K562 (cell line): ENCODE measurements around the gene YES1. TPM values are rescaled to one million over a fixed set of nuclear protein-coding genes. Genes with fewer than 3 reads are reported as not detected.

Source experiments
- ARNT ChIP-seq, 2 experiments: fragments of 450-650 bp; IDR thresholded peaks; 2 replicates each; pipeline ENCODE4 v1.6.1; 2016; ENCODE audit warnings: mild to moderate bottlenecking in 1 of 2
- ATF7 ChIP-seq: fragments of 450-650 bp; IDR thresholded peaks from 2 replicates; pipeline ENCODE4 v1.7.1; 2014; ENCODE audit warnings: mild to moderate bottlenecking, moderate library complexity
- BDP1 ChIP-seq: IDR thresholded peaks from 3 replicates; pipeline ENCODE4 v1.6.1; 2011; ENCODE audit not compliant: insufficient read length, insufficient read depth
- DDX20 ChIP-seq: fragments of 450-650 bp; IDR thresholded peaks from 2 replicates; pipeline ENCODE4 v1.6.1; 2016; ENCODE audit warnings: missing genetic modification characterization, low read depth, mild to moderate bottlenecking, missing compliant biosample characterization, moderate library complexity
- ETV1 ChIP-seq: fragments of 450-650 bp; conservative IDR thresholded peaks from 2 replicates; pipeline ENCODE4 v1.6.1; 2016; ENCODE audit warnings: missing genetic modification characterization, control low read depth, low read depth, missing compliant biosample characterization
- ETV5 ChIP-seq: sonication (generic); formaldehyde crosslinking; IDR thresholded peaks from 2 replicates; pipeline ENCODE4 v1.4.0; 2020; ENCODE audit warnings: low read depth, mild to moderate bottlenecking, missing genetic modification reagents
- FOXA3 ChIP-seq, 2 experiments: fragments of 450-650 bp in 1 of 2; sonication (generic) in 1 of 2; formaldehyde crosslinking; IDR thresholded peaks in 1 of 2; conservative IDR thresholded peaks in 1 of 2; 2 replicates each; pipeline versions ENCODE4 v1.4.0 to v1.8.0; 2020 to 2022; ENCODE audit warnings: mild to moderate bottlenecking in 2 of 2, missing genetic modification reagents in 1 of 2
- GMEB1 ChIP-seq: fragments of 250-450 bp; sonication (Bioruptor Pico); IDR thresholded peaks from 2 replicates; pipeline ENCODE4 v1.4.0; 2020; ENCODE audit warnings: mild to moderate bottlenecking
- HDAC1 ChIP-seq, 2 experiments: fragments of 450-650 bp; IDR thresholded peaks; 2 replicates each; pipeline ENCODE4 v1.6.1; 2016 to 2017; ENCODE audit warnings: inconsistent platforms in 1 of 2, mild to moderate bottlenecking in 1 of 2, moderate library complexity in 1 of 2
- HEY1 ChIP-seq: fragments of 250-450 bp; sonication (Bioruptor Pico); IDR thresholded peaks from 2 replicates; pipeline ENCODE4 v1.5.0; 2020; ENCODE audit warnings: mild to moderate bottlenecking, moderate library complexity, borderline replicate concordance
- HOXB6 ChIP-seq: fragments of 250-450 bp; sonication (Bioruptor Pico); IDR thresholded peaks from 2 replicates; pipeline ENCODE4 v1.5.1; 2022; ENCODE audit warnings: mild to moderate bottlenecking, borderline replicate concordance
- KDM5B ChIP-seq: fragments of 200-600 bp; sonication (generic); IDR thresholded peaks from 2 replicates; pipeline ENCODE4 v1.6.1; 2012; ENCODE audit warnings: low read depth, mild to moderate bottlenecking, moderate library complexity, low read length, control low read depth, inconsistent platforms; ENCODE audit not compliant: insufficient replicate concordance
- NCOA1 ChIP-seq: fragments of 450-650 bp; IDR thresholded peaks from 2 replicates; pipeline ENCODE4 v1.6.1; 2016; ENCODE audit warnings: low read depth
- NELFE ChIP-seq: IDR thresholded peaks from 2 replicates; pipeline ENCODE4 v1.6.1; 2011; ENCODE audit warnings: mild to moderate bottlenecking; ENCODE audit not compliant: insufficient read depth, insufficient read length
- RB1 ChIP-seq: fragments of 450-650 bp; IDR thresholded peaks from 2 replicates; pipeline ENCODE4 v1.6.1; 2017; ENCODE audit warnings: low read depth, mild to moderate bottlenecking
- RFX5 ChIP-seq: IDR thresholded peaks from 2 replicates; pipeline ENCODE4 v1.6.1; 2011; ENCODE audit warnings: low read depth, mild to moderate bottlenecking, improper control_type of control experiment, low read length
- SAFB2 ChIP-seq: fragments of 200-400 bp; formaldehyde crosslinking; IDR thresholded peaks from 2 replicates; pipeline ENCODE4 v1.6.1; 2018; ENCODE audit warnings: borderline replicate concordance, low read length, low read depth, moderate library complexity; ENCODE audit not compliant: severe bottlenecking
- SP1 ChIP-seq: sonication (generic); formaldehyde crosslinking; IDR thresholded peaks from 2 replicates; pipeline ENCODE4 v1.8.1; 2022; ENCODE audit warnings: mild to moderate bottlenecking, missing genetic modification reagents
- SPI1 ChIP-seq: IDR thresholded peaks from 2 replicates; pipeline ENCODE4 v1.6.1; 2011; ENCODE audit warnings: low read depth, low read length, control low read depth, borderline replicate concordance
- TCF3 ChIP-seq: sonication (generic); formaldehyde crosslinking; IDR thresholded peaks from 2 replicates; pipeline ENCODE4 v1.4.0; 2020; ENCODE audit warnings: mild to moderate bottlenecking, missing genetic modification reagents
- TRIM24 ChIP-seq, 2 experiments: fragments of 450-650 bp; IDR thresholded peaks; 2 replicates each; pipeline ENCODE4 v1.6.1; 2016
- ZC3H11A ChIP-seq: IDR thresholded peaks from 2 replicates; pipeline ENCODE4 v1.6.1; 2012; ENCODE audit warnings: low read depth, low read length, improper control_type of control experiment
- ZFP1 ChIP-seq: fragments of 450-650 bp; formaldehyde crosslinking; IDR thresholded peaks from 2 replicates; pipeline ENCODE4 v1.4.0; 2020; ENCODE audit warnings: mild to moderate bottlenecking, mixed read lengths
- ZNF184 ChIP-seq: sonication (generic); formaldehyde crosslinking; IDR thresholded peaks from 2 replicates; pipeline ENCODE4 v1.5.0; 2020; ENCODE audit warnings: missing genetic modification reagents
- ZNF354B ChIP-seq: fragments of 250-450 bp; sonication (Bioruptor Pico); IDR thresholded peaks from 2 replicates; pipeline ENCODE4 v1.4.0; 2020
- polyA plus RNA-seq, 8 experiments: library from polyadenylated mRNA; depleted of rRNA in 4 of 8; stranded (reverse) in 5 of 8; unstranded in 3 of 8; fragments of >200 nt; fragmentation: Nextera tagmentation in 2 of 8; fragmentation: Illumina TruSeq in 1 of 8; extraction: Ambion mirVana in 2 of 8; extraction: Trizol in 1 of 8; gene quantifications; 2 replicates each; pipeline versions ENCODE4 v1.2.1 to v1.2.3, GENCODE V29; 2011 to 2014; ENCODE audit warnings: inconsistent platforms in 1 of 8, missing spikeins in 1 of 8
- total RNA-seq, 7 experiments: library from RNA; depleted of rRNA in 6 of 7; stranded (reverse); fragments of >200 nt in 6 of 7; fragmentation: Illumina TruSeq in 2 of 7; extraction: Trizol in 2 of 7; gene quantifications; 2 replicates each; pipeline versions ENCODE4 v1.2.1 to v1.2.3, GENCODE V29; 2011 to 2021; ENCODE audit warnings: low replicate concordance in 1 of 7
- TF ChIP-seq, protein P1 (sequence below): sonication (generic); formaldehyde crosslinking; IDR thresholded peaks from 2 replicates; pipeline ENCODE4 v1.8.1; 2022; ENCODE audit warnings: missing genetic modification reagents

Gene YES1
- total and polyA plus RNA-seq, 9 of the 15 experiments (the other 6 are each of a cell fraction or from before 2014, with no cell fraction given), result 37.2 to 115 (median 77.7) TPM

GRCh38 chr18:813172-814071 lies 1.4 kb upstream of the YES1 start (continued):
- no peak for TF ChIP-seq RFX5
- TF ChIP-seq, protein P1, sequence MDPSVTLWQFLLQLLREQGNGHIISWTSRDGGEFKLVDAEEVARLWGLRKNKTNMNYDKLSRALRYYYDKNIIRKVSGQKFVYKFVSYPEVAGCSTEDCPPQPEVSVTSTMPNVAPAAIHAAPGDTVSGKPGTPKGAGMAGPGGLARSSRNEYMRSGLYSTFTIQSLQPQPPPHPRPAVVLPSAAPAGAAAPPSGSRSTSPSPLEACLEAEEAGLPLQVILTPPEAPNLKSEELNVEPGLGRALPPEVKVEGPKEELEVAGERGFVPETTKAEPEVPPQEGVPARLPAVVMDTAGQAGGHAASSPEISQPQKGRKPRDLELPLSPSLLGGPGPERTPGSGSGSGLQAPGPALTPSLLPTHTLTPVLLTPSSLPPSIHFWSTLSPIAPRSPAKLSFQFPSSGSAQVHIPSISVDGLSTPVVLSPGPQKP, result no peak
- TF ChIP-seq ZNF354B (CRISPR knock-in tag), result no peak; the same call in 1 of the 2 replicates
- TF ChIP-seq RB1, result no peak
- TF ChIP-seq HOXB6 (CRISPR knock-in tag), result no peak
- peak; percentile 87 for TF ChIP-seq SPI1
- TF ChIP-seq ETV1 (tag), result no peak; the same call in none of the 2 replicates
- TF ChIP-seq ZC3H11A, result no peak
- no peak; a peak in 1 of 4 replicates for TF ChIP-seq HDAC1 (IDR thresholded peaks at IDR 0.05)
- TF ChIP-seq TRIM24 (IDR thresholded peaks at IDR 0.05), result peak in 1 of 2 experiments; percentile 24; a peak in 1 of 4 replicates
- TF ChIP-seq KDM5B, result peak; percentile 85
- TF ChIP-seq NCOA1, result 0 out of 2 replicates have a peak, but pooled peaks have one; percentile 68
- no peak for TF ChIP-seq SAFB2
- peak in 1 of 2 experiments; percentile 84; a peak in 2 of 4 replicates for TF ChIP-seq ARNT (IDR thresholded peaks at IDR 0.05)
- peak; percentile 88 for TF ChIP-seq ETV5 (CRISPR knock-in tag)
- no peak; the same call in 1 of the 2 replicates for TF ChIP-seq SP1 (CRISPR knock-in tag)
- TF ChIP-seq DDX20 (tag), result no peak
- 0 out of 2 replicates have a peak, but pooled peaks have one; percentile 5 for TF ChIP-seq ATF7
- no peak; a peak in 1 of 4 replicates for TF ChIP-seq FOXA3 (CRISPR knock-in tag; conservative IDR thresholded peaks at IDR 0.05 in 1 of 2, IDR thresholded peaks at IDR 0.05 in 1 of 2)
- TF ChIP-seq ZFP1 (CRISPR knock-in tag), result no peak
- no peak for TF ChIP-seq ZNF184 (CRISPR knock-in tag)
- 0 out of 2 replicates have a peak, but pooled peaks have one; percentile 60 for TF ChIP-seq HEY1
- peak; percentile 27; the same call in 1 of the 2 replicates for TF ChIP-seq TCF3 (CRISPR knock-in tag)
- TF ChIP-seq NELFE, result no peak
- TF ChIP-seq BDP1, result no peak
- TF ChIP-seq GMEB1 (CRISPR knock-in tag), result 0 out of 2 replicates have a peak, but pooled peaks have one; percentile 23
